A673 (cell line): ENCODE data around the gene CRADD. TPM values are rescaled to one million over a fixed set of nuclear protein-coding genes. Genes with fewer than 3 reads are reported as not detected.

Experiments used
- BruUV-seq: library from RNA; stranded (reverse); fragments of 400-500 nt; replicated peaks from 2 replicates; lab custom pipeline; 2021; lab: Mats Ljungman, UMichigan
- CTCF ChIA-PET: fragments of 300-600 bp; sonication (Branson Sonifier 250); formaldehyde crosslinking; loops from one replicate; lab custom pipeline; 2022; ENCODE audit warnings: antibody characterized with exemption; lab: Charles Lee
- POLR2A ChIA-PET: fragments of 300-600 bp; sonication (Branson Sonifier 250); formaldehyde crosslinking; loops from one replicate; lab custom pipeline; 2022; ENCODE audit warnings: antibody characterized with exemption; ENCODE audit not compliant: low non-redundant PET; lab: Charles Lee
- DNase-seq: peaks from one replicate; pipeline ENCODE4 v3.0.0-alpha.2; 2015; ENCODE audit warnings: low spot score
- H3K27ac ChIP-seq: fragments of 200-600 bp; sonication (generic); 2 replicates; pipeline ENCODE4 v1.5.1; 2016; ENCODE audit warnings: mixed run types, low read depth, mild to moderate bottlenecking, mixed read lengths, antibody characterized with exemption, low read length; ENCODE audit not compliant: poor library complexity, severe bottlenecking
- H3K27me3 ChIP-seq: fragments of 200-600 bp; sonication (generic); replicated peaks from 2 replicates; pipeline ENCODE4 v1.6.1; 2017; ENCODE audit warnings: mixed run types, low read depth, mild to moderate bottlenecking, mixed read lengths, antibody characterized with exemption, low read length; ENCODE audit not compliant: insufficient read depth, poor library complexity
- H3K36me3 ChIP-seq: fragments of 200-600 bp; sonication (generic); 2 replicates; pipeline ENCODE4 v1.6.1; 2016; ENCODE audit warnings: mixed run types, mild to moderate bottlenecking, mixed read lengths, antibody characterized with exemption, low read length; ENCODE audit not compliant: insufficient read depth, poor library complexity, severe bottlenecking
- H3K4me1 ChIP-seq: fragments of 200-600 bp; sonication (generic); 2 replicates; pipeline ENCODE4 v1.6.1; 2017; ENCODE audit warnings: mixed run types, mild to moderate bottlenecking, mixed read lengths, antibody characterized with exemption, low read length; ENCODE audit not compliant: insufficient read depth, poor library complexity, severe bottlenecking
- H3K4me3 ChIP-seq: fragments of 200-600 bp; sonication (generic); 2 replicates; pipeline ENCODE4 v1.5.1; 2016; ENCODE audit warnings: low read depth, mixed run types, mild to moderate bottlenecking, mixed read lengths, low read length; ENCODE audit not compliant: poor library complexity, severe bottlenecking
- H3K9me3 ChIP-seq: fragments of 200-600 bp; sonication (generic); 2 replicates; pipeline ENCODE4 v1.6.1; 2016; ENCODE audit warnings: mixed run types, low read depth, mild to moderate bottlenecking, mixed read lengths, antibody characterized with exemption, low read length; ENCODE audit not compliant: poor library complexity, severe bottlenecking
- CTCF ChIP-seq: fragments of 300-800, 200-600 bp; sonication (generic); conservative IDR thresholded peaks from 2 replicates; pipeline ENCODE4 v1.5.1; 2017; ENCODE audit warnings: low read depth, mild to moderate bottlenecking, antibody characterized with exemption, low read length, moderate library complexity, mixed read lengths
- EZH2 ChIP-seq: fragments of 200-600 bp; sonication (generic); IDR thresholded peaks from 2 replicates; pipeline ENCODE4 v1.6.1; 2017; ENCODE audit warnings: borderline replicate concordance, low read depth, mild to moderate bottlenecking, mixed read lengths, antibody characterized with exemption, low read length; ENCODE audit not compliant: poor library complexity, severe bottlenecking
- intact Hi-C: fragments of 100-400 bp; cut with micrococcal nuclease; formaldehyde crosslinking; loops from one replicate; pipeline ENCODE4 v1.10.0; 2022; ENCODE audit not compliant: unreplicated experiment
- total RNA-seq: library from RNA; stranded (reverse); gene quantifications from 2 replicates; pipeline ENCODE4 v1.2.3, GENCODE V29; 2021

CRADD gene
- total RNA-seq, 1 experiment from 2014 or later, result 9.1 TPM

- ChIA-PET CTCF (no interaction called here), POLR2A (no interaction called here)
- no peaks in the 10 kb centered on the region for H3K36me3 ChIP-seq
- H3K27ac ChIP-seq, result no peak overlapping the region
- H3K4me1 ChIP-seq, result peaks cover 4% of the 10 kb centered on the region
- no peak for DNase-seq
- H3K27me3 ChIP-seq, result no peaks in the 10 kb centered on the region
- intact Hi-C loops, result no loop called here
- no peak overlapping the region for H3K4me3 ChIP-seq
- no TSS peak for BruUV-seq
- H3K9me3 ChIP-seq, result no peaks in the 10 kb centered on the region
- TF ChIP-seq CTCF (no peak), EZH2 (no peak)
These were observed 241.1 kb downstream of the CRADD start for GRCh38 chr12:93918262-93918661.

GRCh38 chr12:93918900-93919299 is 241.7 kb downstream of the CRADD start:
- no TSS peak for BruUV-seq
- no peaks in the 10 kb centered on the region for H3K4me1 ChIP-seq
- H3K36me3 ChIP-seq, result no peaks in the 10 kb centered on the region
- DNase-seq, result no peak
- POLR2A ChIA-PET, result no interaction called here
- TF ChIP-seq EZH2 (no peak), CTCF (no peak)
- H3K4me3 ChIP-seq, result no peak overlapping the region
- H3K27ac ChIP-seq, result no peak overlapping the region
- CTCF ChIA-PET, result no interaction called here
- no peaks in the 10 kb centered on the region for H3K9me3 ChIP-seq
- no peaks in the 10 kb centered on the region for H3K27me3 ChIP-seq
- intact Hi-C loops, result no loop called here

GRCh38 chr12:93921521-93921920 is 244.3 kb downstream of the CRADD start:
- H3K4me3 ChIP-seq, result no peak overlapping the region
- POLR2A ChIA-PET, result no interaction called here
- no peaks in the 10 kb centered on the region for H3K27me3 ChIP-seq
- no peak for DNase-seq
- no peak for TF ChIP-seq EZH2
- intact Hi-C loops, result no loop called here
- H3K27ac ChIP-seq, result no peak overlapping the region
- no TSS peak for BruUV-seq
- no peaks in the 10 kb centered on the region for H3K36me3 ChIP-seq
- CTCF ChIA-PET, result no interaction called here
- H3K4me1 ChIP-seq, result no peaks in the 10 kb centered on the region
- no peaks in the 10 kb centered on the region for H3K9me3 ChIP-seq

GRCh38 chr12:93922583-93923006 is 245.4 kb downstream of the CRADD start:
- no peaks in the 10 kb centered on the region for H3K27me3 ChIP-seq
- no TSS peak for BruUV-seq
- TF ChIP-seq EZH2 (no peak), CTCF (no peak)
- no peak overlapping the region for H3K4me3 ChIP-seq
- POLR2A ChIA-PET, result no interaction called here
- no peak for DNase-seq
- CTCF ChIA-PET, result no interaction called here
- no peaks in the 10 kb centered on the region for H3K36me3 ChIP-seq
- no peak overlapping the region for H3K27ac ChIP-seq
- H3K4me1 ChIP-seq, result no peaks in the 10 kb centered on the region
- H3K9me3 ChIP-seq, result no peaks in the 10 kb centered on the region
- intact Hi-C loops, result no loop called here
